ENCODE measurements around the gene FEM1C. TPM values are rescaled to one million over a fixed set of nuclear protein-coding genes. Genes with fewer than 3 reads are reported as not detected.

Gene FEM1C
- total and polyA plus RNA-seq, 2 of the 4 experiments (the other 2 are of a cell fraction), result 6.3 to 21.5 TPM

- H2AK5ac ChIP-seq (ENCODE audit: low read depth, low read length), result no peak overlapping the region
Measured at GRCh38 chr5:115545351-115545882, 842 bp upstream of the FEM1C start.

More at GRCh38 chr5:115545351-115545882, 842 bp upstream of the FEM1C start:
- Histone ChIP-seq H3K4me3 (ENCODE audit: insufficient read depth, low read depth, low read length) (no peak overlapping the region), H4K5ac (ENCODE audit: low read depth, low read length) (peak overlapping the region; percentile 78), H2BK5ac (ENCODE audit: low read depth, low read length, poor library complexity, severe bottlenecking) (peak overlapping the region; percentile 90), H3K56ac (ENCODE audit: extremely low read depth, insufficient read depth, low read length) (no peak overlapping the region), H3K27ac (ENCODE audit: insufficient read depth, low read length) (peak overlapping the region; percentile 50), H3K27me3 (ENCODE audit: control insufficient read depth, insufficient read depth, low read length) (no peaks in the 10 kb centered on the region), H3K4me1 (ENCODE audit: control insufficient read depth, insufficient read depth, low read length) (peaks cover 2% of the 10 kb centered on the region; the same call in 1 of the 2 replicates), H3K4me2 (ENCODE audit: low read depth, low read length) (no peak overlapping the region), H2AFZ (replicated peaks; ENCODE audit: low read length, poor library complexity) (peak overlapping the region; percentile 86), H3K4ac (ENCODE audit: low read depth, low read length) (peak overlapping the region; percentile 90; the same call in 1 of the 2 replicates), H3K23ac (ENCODE audit: low read depth, low read length) (peak overlapping the region; percentile 75; the same call in 1 of the 2 replicates), H3K9ac (ENCODE audit: low read depth, low read length) (no peak overlapping the region), H4K8ac (ENCODE audit: low read depth in 2 of 2, low read length in 2 of 2) (peak overlapping the region; percentile 91 to 97), H4K91ac (ENCODE audit: insufficient read depth, low read depth, low read length) (peak overlapping the region; percentile 63; the same call in 1 of the 2 replicates), H2AK9ac (replicated peaks; ENCODE audit: low read depth, low read length, poor library complexity) (peak overlapping the region; percentile 60), H3K18ac (ENCODE audit: low read depth, low read length) (peak overlapping the region; percentile 83; the same call in 1 of the 2 replicates), H2BK120ac (ENCODE audit: low read depth, low read length) (no peak overlapping the region), H3K14ac (replicated peaks; ENCODE audit: low read depth, low read length) (peak overlapping the region; percentile 94), H3K79me1 (ENCODE audit: low read depth in 1 of 2, low read length in 2 of 2) (peaks cover 0 to 15% of the 10 kb centered on the region in 2 experiments; a peak in 2 of 4 replicates), H2BK15ac (ENCODE audit: low read depth, low read length) (0 out of 3 replicates have a peak overlapping the region, but pooled peaks have one; percentile 32), H3K36me3 (ENCODE audit: control insufficient read depth, insufficient read depth, low read length) (peaks cover 5% of the 10 kb centered on the region), H4K20me1 (ENCODE audit: insufficient read depth, low read length) (peaks cover 34% of the 10 kb centered on the region; the same call in 1 of the 2 replicates), H3K9me3 (ENCODE audit: control insufficient read depth, insufficient read depth, low read length) (peaks cover 6% of the 10 kb centered on the region), H2BK20ac (ENCODE audit: low read depth, low read length) (peak overlapping the region; percentile 71; the same call in 1 of the 2 replicates), H3K9me1 (ENCODE audit: insufficient read depth, low read length) (peaks cover 3% of the 10 kb centered on the region; the same call in 1 of the 2 replicates)
- ChIA-PET POLR2A (ENCODE audit: unreplicated experiment) (no interaction called here), CTCF (no interaction called here)
- DNase-seq (no peak), ATAC-seq (ENCODE audit: low read depth) (no peak)
- BruUV-seq (replicated peaks), result no TSS peak
- WGBS, 2 experiments (ENCODE audit: extremely low coverage in 2 of 2, insufficient read length in 1 of 2), result no CpG with 5 or more reads among the region's 9 CpGs
- dilution Hi-C loops (cut with HindIII; ENCODE audit: low sequenced_read_pairs, unreplicated experiment), result no loop called here
- in situ Hi-C loops (cut with MboI; ENCODE audit: low sequenced_read_pairs), result no loop called here
- intact Hi-C loops (cut with micrococcal nuclease), result loop anchor here (10.0 kb wide), 1 partner anchor 289 kb away; no protein-coding TSS in a partner anchor
- no peak for TF ChIP-seq MAFK (IDR thresholded peaks at IDR 0.05; ENCODE audit: low read depth, low read length)
- no peak for TF ChIP-seq RAD21 (IDR thresholded peaks at IDR 0.05; ENCODE audit: low read length)
- TF ChIP-seq CEBPB (IDR thresholded peaks at IDR 0.05; ENCODE audit: low read depth, low read length), result no peak
- TF ChIP-seq MAZ (IDR thresholded peaks at IDR 0.05; ENCODE audit: borderline replicate concordance, low read depth, low read length), result no peak
- TF ChIP-seq CHD1 (IDR thresholded peaks at IDR 0.05; ENCODE audit: low read depth, low read length), result no peak
- no peak for TF ChIP-seq POLR2A (IDR thresholded peaks at IDR 0.05; ENCODE audit: low read depth, low read length)
- TF ChIP-seq CTCF (conservative IDR thresholded peaks at IDR 0.05; ENCODE audit: low read depth, low read length), result no peak
- no peak for TF ChIP-seq ELK1 (IDR thresholded peaks at IDR 0.05; ENCODE audit: borderline replicate concordance, low read depth, low read length)
- TF ChIP-seq NFE2L2 (IDR thresholded peaks at IDR 0.05; ENCODE audit: low read depth, low read length), result no peak
- no peak for TF ChIP-seq MXI1 (IDR thresholded peaks at IDR 0.05; ENCODE audit: borderline replicate concordance, low read depth, low read length)
- no peak for TF ChIP-seq USF2 (IDR thresholded peaks at IDR 0.05; ENCODE audit: low read depth, low read length)
- no peak for TF ChIP-seq RFX5 (IDR thresholded peaks at IDR 0.05; ENCODE audit: low read depth, low read length)
- no peak for TF ChIP-seq SMC3 (IDR thresholded peaks at IDR 0.05; ENCODE audit: low read depth, low read length)
- no peak for TF ChIP-seq BHLHE40 (IDR thresholded peaks at IDR 0.05; ENCODE audit: low read depth, low read length)
- no peak for TF ChIP-seq FOS (IDR thresholded peaks at IDR 0.05; ENCODE audit: low read depth, low read length)
- TF ChIP-seq RCOR1 (IDR thresholded peaks at IDR 0.05; ENCODE audit: insufficient replicate concordance, low read length), result no peak
